ENCODE measurements around the gene FAM50B. TPM values are rescaled to one million over a fixed set of nuclear protein-coding genes. Genes with fewer than 3 reads are reported as not detected.

FAM50B gene
- total and polyA plus RNA-seq, 2 experiments from 2014 or later: 4.4 to 4.8 TPM

DNA sequence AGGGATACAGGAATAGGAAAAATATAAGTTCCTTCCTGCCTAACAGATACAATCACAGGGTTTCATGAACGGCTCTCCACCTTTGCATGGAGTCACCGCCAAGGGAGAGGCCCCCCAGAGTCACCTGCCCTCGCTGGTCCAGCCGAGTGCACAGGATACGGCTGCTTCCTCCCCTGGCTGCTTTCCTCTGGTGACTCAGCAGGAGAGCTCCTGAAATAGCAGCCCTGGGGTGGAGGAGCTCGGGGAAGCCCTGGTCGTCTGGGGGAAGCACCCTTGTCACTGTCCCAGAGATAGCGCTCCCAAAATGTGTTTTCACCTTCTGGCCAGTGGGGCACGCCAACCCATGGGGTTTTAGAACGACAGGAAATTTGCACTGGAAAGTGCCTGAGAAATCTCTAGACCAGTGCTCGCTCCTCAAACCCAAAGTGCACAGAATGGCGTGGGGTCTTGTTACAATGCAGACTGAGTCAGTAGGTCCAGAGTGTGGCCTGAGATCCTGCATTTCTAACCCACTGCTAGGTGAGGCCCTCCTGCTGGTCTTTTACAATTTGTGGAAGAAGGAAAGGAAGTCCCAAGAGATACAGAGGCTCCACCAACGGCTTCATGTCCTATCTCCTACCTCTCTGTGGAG, 35.9 kb upstream of the FAM50B start:
- H3K27me3 Mint-ChIP-seq (ENCODE audit: insufficient read depth, low read depth, poor library complexity): peaks cover 5% of the 10 kb centered on the region
- no peak overlapping the region for H3K4me3 Mint-ChIP-seq
- Histone ChIP-seq H3K4me2 (no peak overlapping the region), H4K20me1 (replicated peaks; ENCODE audit: insufficient read depth) (no peaks in the 10 kb centered on the region), H2AFZ (no peak overlapping the region), H3K9me2 (ENCODE audit: insufficient read depth) (no peaks in the 10 kb centered on the region), H3K79me2 (replicated peaks; ENCODE audit: insufficient read depth) (no peaks in the 10 kb centered on the region), H3K36me3 (ENCODE audit: insufficient read depth) (no peaks in the 10 kb centered on the region), H3K4me3 (no peak overlapping the region), H3K4me1 (ENCODE audit: insufficient read depth) (no peaks in the 10 kb centered on the region), H3K27ac (ENCODE audit: low read depth) (no peak overlapping the region), H3K27me3 (ENCODE audit: insufficient read depth) (no peaks in the 10 kb centered on the region), H3F3A (replicated peaks; ENCODE audit: low read depth) (no peaks in the 10 kb centered on the region)
- DNase-seq (ENCODE audit: low spot score) (no peak), ATAC-seq (peak; percentile 33; the same call in 2 of the 3 replicates)
- no peaks in the 10 kb centered on the region for H3K36me3 Mint-ChIP-seq (ENCODE audit: low read depth)
- no peaks in the 10 kb centered on the region; the same call in 2 of the 3 replicates for H3K9me3 Mint-ChIP-seq
- H3K27ac Mint-ChIP-seq: no peak overlapping the region
- no peak for TF ChIP-seq ZNF462 (CRISPR knock-in tag; IDR thresholded peaks at IDR 0.05)
- TF ChIP-seq, protein P1, sequence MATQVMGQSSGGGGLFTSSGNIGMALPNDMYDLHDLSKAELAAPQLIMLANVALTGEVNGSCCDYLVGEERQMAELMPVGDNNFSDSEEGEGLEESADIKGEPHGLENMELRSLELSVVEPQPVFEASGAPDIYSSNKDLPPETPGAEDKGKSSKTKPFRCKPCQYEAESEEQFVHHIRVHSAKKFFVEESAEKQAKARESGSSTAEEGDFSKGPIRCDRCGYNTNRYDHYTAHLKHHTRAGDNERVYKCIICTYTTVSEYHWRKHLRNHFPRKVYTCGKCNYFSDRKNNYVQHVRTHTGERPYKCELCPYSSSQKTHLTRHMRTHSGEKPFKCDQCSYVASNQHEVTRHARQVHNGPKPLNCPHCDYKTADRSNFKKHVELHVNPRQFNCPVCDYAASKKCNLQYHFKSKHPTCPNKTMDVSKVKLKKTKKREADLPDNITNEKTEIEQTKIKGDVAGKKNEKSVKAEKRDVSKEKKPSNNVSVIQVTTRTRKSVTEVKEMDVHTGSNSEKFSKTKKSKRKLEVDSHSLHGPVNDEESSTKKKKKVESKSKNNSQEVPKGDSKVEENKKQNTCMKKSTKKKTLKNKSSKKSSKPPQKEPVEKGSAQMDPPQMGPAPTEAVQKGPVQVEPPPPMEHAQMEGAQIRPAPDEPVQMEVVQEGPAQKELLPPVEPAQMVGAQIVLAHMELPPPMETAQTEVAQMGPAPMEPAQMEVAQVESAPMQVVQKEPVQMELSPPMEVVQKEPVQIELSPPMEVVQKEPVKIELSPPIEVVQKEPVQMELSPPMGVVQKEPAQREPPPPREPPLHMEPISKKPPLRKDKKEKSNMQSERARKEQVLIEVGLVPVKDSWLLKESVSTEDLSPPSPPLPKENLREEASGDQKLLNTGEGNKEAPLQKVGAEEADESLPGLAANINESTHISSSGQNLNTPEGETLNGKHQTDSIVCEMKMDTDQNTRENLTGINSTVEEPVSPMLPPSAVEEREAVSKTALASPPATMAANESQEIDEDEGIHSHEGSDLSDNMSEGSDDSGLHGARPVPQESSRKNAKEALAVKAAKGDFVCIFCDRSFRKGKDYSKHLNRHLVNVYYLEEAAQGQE (IDR thresholded peaks at IDR 0.05; ENCODE audit: unreplicated experiment): no peak
- no peak for TF ChIP-seq STAT1 (IDR thresholded peaks at IDR 0.05; ENCODE audit: unreplicated experiment)
- TF ChIP-seq, protein P2, sequence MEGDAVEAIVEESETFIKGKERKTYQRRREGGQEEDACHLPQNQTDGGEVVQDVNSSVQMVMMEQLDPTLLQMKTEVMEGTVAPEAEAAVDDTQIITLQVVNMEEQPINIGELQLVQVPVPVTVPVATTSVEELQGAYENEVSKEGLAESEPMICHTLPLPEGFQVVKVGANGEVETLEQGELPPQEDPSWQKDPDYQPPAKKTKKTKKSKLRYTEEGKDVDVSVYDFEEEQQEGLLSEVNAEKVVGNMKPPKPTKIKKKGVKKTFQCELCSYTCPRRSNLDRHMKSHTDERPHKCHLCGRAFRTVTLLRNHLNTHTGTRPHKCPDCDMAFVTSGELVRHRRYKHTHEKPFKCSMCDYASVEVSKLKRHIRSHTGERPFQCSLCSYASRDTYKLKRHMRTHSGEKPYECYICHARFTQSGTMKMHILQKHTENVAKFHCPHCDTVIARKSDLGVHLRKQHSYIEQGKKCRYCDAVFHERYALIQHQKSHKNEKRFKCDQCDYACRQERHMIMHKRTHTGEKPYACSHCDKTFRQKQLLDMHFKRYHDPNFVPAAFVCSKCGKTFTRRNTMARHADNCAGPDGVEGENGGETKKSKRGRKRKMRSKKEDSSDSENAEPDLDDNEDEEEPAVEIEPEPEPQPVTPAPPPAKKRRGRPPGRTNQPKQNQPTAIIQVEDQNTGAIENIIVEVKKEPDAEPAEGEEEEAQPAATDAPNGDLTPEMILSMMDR (conservative IDR thresholded peaks at IDR 0.05; ENCODE audit: low read depth in 2 of 2): no peak
- no peak for TF ChIP-seq NANOG (IDR thresholded peaks at IDR 0.05; ENCODE audit: borderline replicate concordance)
- TF ChIP-seq ETS1 (IDR thresholded peaks at IDR 0.05): no peak
- no peak for TF ChIP-seq ZNF331 (CRISPR knock-in tag; IDR thresholded peaks at IDR 0.05; ENCODE audit: low read depth)
- TF ChIP-seq EZH2 (IDR thresholded peaks at IDR 0.05; ENCODE audit: low read depth, unreplicated experiment): no peak
- no peak for TF ChIP-seq JUNB (IDR thresholded peaks at IDR 0.05; ENCODE audit: unreplicated experiment)
- TF ChIP-seq EZH2phosphoT487 (IDR thresholded peaks at IDR 0.05; ENCODE audit: unreplicated experiment): no peak
- no peak for TF ChIP-seq CREB1 (CRISPR knock-in tag; IDR thresholded peaks at IDR 0.05; ENCODE audit: low read depth)
- peaks cover 18% of the 10 kb centered on the region; the same call in 2 of the 3 replicates for H3K4me1 Mint-ChIP-seq

Measured in GM23338 (cell line).